Measurements from ENCODE around the gene PELO.
"Not testable (repeated sequence)": the region's sequence is repeated elsewhere in the genome, so short reads cannot be mapped to it uniquely, and the experiment has no call there.

PELO gene

GRCh38 chr5:52787600-52788504 lies at the start of gene PELO, which contains the start of gene ITGA1:
Gene PELO (plus strand): TSS chr5:52787916. CDS start chr5:52800395, 12,479 bp downstream.
Gene ITGA1 (plus strand): TSS chr5:52787916. CDS start chr5:52788354, 438 bp downstream.
- DNase-seq (ENCODE audit: low spot score), result peak; percentile 26

- no peak for DNase-seq (ENCODE audit: low spot score)
Measured at GRCh38 chr5:52738095-52738506, 49.6 kb upstream of the PELO start.

GRCh38 chr5:52740007-52740406 lies 47.7 kb upstream of the PELO start:
- DNase-seq (ENCODE audit: low spot score), result no peak

- no peak for DNase-seq (ENCODE audit: low spot score)
Measured at GRCh38 chr5:52743012-52743411, 44.7 kb upstream of the PELO start.

GRCh38 chr5:52743529-52743928 lies 44.2 kb upstream of the PELO start:
- DNase-seq (ENCODE audit: low spot score), result no peak

GRCh38 chr5:52743970-52744369 lies 43.7 kb upstream of the PELO start:
- DNase-seq (ENCODE audit: low spot score), result no peak

- DNase-seq (ENCODE audit: low spot score), result not testable (repeated sequence)
Measured at GRCh38 chr5:52744867-52745458, 42.8 kb upstream of the PELO start.

GRCh38 chr5:52746539-52746938 lies 41.2 kb upstream of the PELO start:
- DNase-seq (ENCODE audit: low spot score), result no peak

- DNase-seq (ENCODE audit: low spot score), result no peak
Measured at GRCh38 chr5:52748590-52748989, 39.1 kb upstream of the PELO start.

GRCh38 chr5:52749666-52750065 lies 38.0 kb upstream of the PELO start:
- no peak for DNase-seq (ENCODE audit: low spot score)

- no peak for DNase-seq (ENCODE audit: low spot score)
Measured at GRCh38 chr5:52751137-52751536, 36.6 kb upstream of the PELO start.

GRCh38 chr5:52754051-52754450 lies 33.7 kb upstream of the PELO start:
- no peak for DNase-seq (ENCODE audit: low spot score)

- no peak for DNase-seq (ENCODE audit: low spot score)
Measured at GRCh38 chr5:52757527-52757926, 30.2 kb upstream of the PELO start.

GRCh38 chr5:52758014-52758413 lies 29.7 kb upstream of the PELO start:
- no peak for DNase-seq (ENCODE audit: low spot score)

- no peak for DNase-seq (ENCODE audit: low spot score)
Measured at GRCh38 chr5:52759331-52759730, 28.4 kb upstream of the PELO start.

GRCh38 chr5:52760695-52761366 lies 26.9 kb upstream of the PELO start:
- DNase-seq (ENCODE audit: low spot score), result no peak

GRCh38 chr5:52767217-52767743 lies 20.4 kb upstream of the PELO start:
- no peak for DNase-seq (ENCODE audit: low spot score)

GRCh38 chr5:52767766-52768480 lies 19.8 kb upstream of the PELO start:
- no peak for DNase-seq (ENCODE audit: low spot score)

GRCh38 chr5:52769061-52769460 lies 18.7 kb upstream of the PELO start:
- DNase-seq (ENCODE audit: low spot score), result no peak

GRCh38 chr5:52770287-52770939 lies 17.3 kb upstream of the PELO start:
- DNase-seq (ENCODE audit: low spot score), result no peak

GRCh38 chr5:52771343-52772039 lies 16.2 kb upstream of the PELO start:
- no peak for DNase-seq (ENCODE audit: low spot score)
